K562 (cell line): Measurements from ENCODE around the gene DYDC1. TPM values are rescaled to one million over a fixed set of nuclear protein-coding genes. Genes with fewer than 3 reads are reported as not detected.
A peak's percentile ranks its signal among the peaks of the same experiment; 100 is the strongest.

Experiments used
- ATAC-seq: fragments of 200-7000 bp; cut with Tn5 transposase; 3 replicates; pipeline ENCODE4 v1.9.1; 2020; ENCODE audit warnings: moderate library complexity
- BruUV-seq: library from RNA; stranded (reverse); fragments of 400-500 nt; replicated peaks from 2 replicates; lab custom pipeline; 2021; lab: Mats Ljungman, UMichigan
- CTCF ChIA-PET: fragments of 300-600 bp; formaldehyde crosslinking; extraction: SDS; loops from one replicate; lab custom pipeline; 2021; ENCODE audit warnings: low intra/inter-chr PET ratio; lab: Yijun Ruan, JAX
- POLR2A ChIA-PET: fragments of 300-600, 350-650 bp; sonication (Branson Sonifier 250); formaldehyde crosslinking; extraction: SDS; loops from one replicate; lab custom pipeline; 2021; ENCODE audit warnings: antibody characterized with exemption, inconsistent platforms; lab: Yijun Ruan, JAX
- DNase-seq, 4 experiments: peaks; one replicate each; pipeline versions ENCODE4 v3.0.0 to v3.0.0-alpha.2; 2011 to 2018; ENCODE audit warnings: low spot score in 3 of 4, mixed read lengths in 3 of 4; ENCODE audit errors: extremely low read depth in 1 of 4
- FAIRE-seq: peaks from 2 replicates; lab custom pipeline; 2011; peaks lifted over from hg19 to GRCh38; lab: Jason Lieb, UNC
- H2AFZ ChIP-seq: 2 replicates; pipeline ENCODE4 v1.6.0; 2011; ENCODE audit warnings: low read depth, low read length, control low read depth, inconsistent platforms
- H3K27ac ChIP-seq: fragments of 200-600 bp; 3 replicates; pipeline ENCODE4 v1.8.0; 2011; ENCODE audit warnings: low read depth, mild to moderate bottlenecking, control low read depth, inconsistent platforms, low read length, moderate library complexity, mixed read lengths; ENCODE audit errors: extremely low read depth
- H3K27me3 ChIP-seq, 2 experiments: fragments of 300-600 bp in 1 of 2; 2 replicates in 1 of 2; 3 replicates in 1 of 2; pipeline versions ENCODE4 v1.6.0 to v1.8.0; 2011; ENCODE audit warnings: inconsistent platforms in 2 of 2, low read length in 2 of 2, mild to moderate bottlenecking in 1 of 2, mixed read lengths in 1 of 2, moderate library complexity in 1 of 2; ENCODE audit not compliant: control insufficient read depth in 2 of 2, insufficient read depth in 2 of 2
- H3K36me3 ChIP-seq: fragments of 300-600 bp; 3 replicates; pipeline ENCODE4 v1.8.0; 2011; ENCODE audit warnings: mild to moderate bottlenecking, low read length, inconsistent platforms; ENCODE audit not compliant: control insufficient read depth, insufficient read depth
- H3K4me1 ChIP-seq, 2 experiments: fragments of 200-600 bp in 1 of 2; replicated peaks in 1 of 2; 2 replicates in 1 of 2; 3 replicates in 1 of 2; pipeline versions ENCODE4 v1.5.1 to v1.8.0; 2011; ENCODE audit warnings: inconsistent platforms in 2 of 2, low read length in 2 of 2, mild to moderate bottlenecking in 1 of 2, mixed read lengths in 1 of 2, moderate library complexity in 1 of 2; ENCODE audit not compliant: control insufficient read depth in 2 of 2, insufficient read depth in 2 of 2
- H3K4me2 ChIP-seq: 2 replicates; pipeline ENCODE4 v1.6.1; 2011; ENCODE audit warnings: low read length, control low read depth, inconsistent platforms, mixed read lengths; ENCODE audit not compliant: insufficient read depth
- H3K4me3 ChIP-seq: fragments of 200-600 bp; sonication (generic), shearing (Covaris generic); 2 replicates; pipeline ENCODE4 v1.5.1; 2016; ENCODE audit warnings: control low read depth, inconsistent platforms
- H3K79me2 ChIP-seq: fragments of 200-600 bp; 3 replicates; pipeline ENCODE4 v1.8.0; 2011; ENCODE audit warnings: low read length, inconsistent platforms; ENCODE audit not compliant: control insufficient read depth, insufficient read depth
- H3K9ac ChIP-seq, 2 experiments: 2 replicates each; pipeline versions ENCODE4 v1.6.0 to v1.6.1; 2011; ENCODE audit warnings: low read depth in 2 of 2, low read length in 2 of 2, control low read depth in 1 of 2, inconsistent platforms in 1 of 2, mild to moderate bottlenecking in 1 of 2, mixed read lengths in 1 of 2; ENCODE audit not compliant: insufficient read depth in 1 of 2
- H3K9me1 ChIP-seq: one replicate; pipeline ENCODE4 v1.6.0; 2011; ENCODE audit warnings: inconsistent platforms, mild to moderate bottlenecking, low read length, moderate library complexity; ENCODE audit not compliant: control insufficient read depth, insufficient read depth
- H3K9me3 ChIP-seq: replicated peaks from 2 replicates; pipeline ENCODE4 v1.5.1; 2011; ENCODE audit warnings: low read depth, low read length, inconsistent platforms; ENCODE audit not compliant: control insufficient read depth, insufficient read depth
- H4K20me1 ChIP-seq: replicated peaks from 2 replicates; pipeline ENCODE4 v1.6.1; 2011; ENCODE audit warnings: low read length, inconsistent platforms, mixed read lengths; ENCODE audit not compliant: control insufficient read depth, insufficient read depth
- CAMTA2 ChIP-seq: fragments of 250-450 bp; sonication (Bioruptor Pico); conservative IDR thresholded peaks from 2 replicates; pipeline ENCODE4 v1.5.1; 2022
- CBX1 ChIP-seq: sonication (generic); IDR thresholded peaks from 2 replicates; pipeline ENCODE4 v1.6.1; 2016; ENCODE audit warnings: antibody characterized with exemption, low read depth, mild to moderate bottlenecking
- FIP1L1 ChIP-seq: fragments of 200-400 bp; formaldehyde crosslinking; IDR thresholded peaks from 2 replicates; pipeline ENCODE4 v1.6.1; 2018; ENCODE audit warnings: mild to moderate bottlenecking, low read depth, low read length; ENCODE audit not compliant: poor library complexity, severe bottlenecking
- MED1 ChIP-seq: sonication (generic); formaldehyde crosslinking; IDR thresholded peaks from 2 replicates; pipeline ENCODE4 v1.8.1; 2023; ENCODE audit warnings: missing genetic modification reagents, borderline replicate concordance
- SAFB2 ChIP-seq: fragments of 200-400 bp; formaldehyde crosslinking; IDR thresholded peaks from 2 replicates; pipeline ENCODE4 v1.6.1; 2018; ENCODE audit warnings: borderline replicate concordance, low read length, low read depth, moderate library complexity; ENCODE audit not compliant: severe bottlenecking
- SMC3 ChIP-seq: conservative IDR thresholded peaks from 2 replicates; pipeline ENCODE4 v1.6.1; 2011; ENCODE audit warnings: low read depth, low read length, improper control_type of control experiment; ENCODE audit not compliant: insufficient read depth
- ZNF263 ChIP-seq: sonication (generic); formaldehyde crosslinking; IDR thresholded peaks from 2 replicates; pipeline ENCODE4 v1.8.0; 2022; ENCODE audit warnings: mild to moderate bottlenecking, missing genetic modification reagents, borderline replicate concordance
- WGBS: fragments of 100-300 bp; shearing (Covaris generic); methylation state at CpG from one replicate; pipeline ENCODE4 v1.1.6; 2016; ENCODE audit warnings: low coverage, mixed read lengths; ENCODE audit not compliant: insufficient coverage; ENCODE audit errors: missing lambda C conversion rate; 5-methylcytosine and 5-hydroxymethylcytosine counted together
- in situ Hi-C: fragments of 300-500 bp; cut with MboI; formaldehyde crosslinking; loops from 4 replicates; pipeline ENCODE4 v1.15.0; 2018; ENCODE audit warnings: inconsistent platforms, mixed read lengths
- intact Hi-C: fragments of 100-400 bp; cut with micrococcal nuclease; formaldehyde crosslinking; loops from 2 replicates; pipeline ENCODE4 v1.14.2; 2022
- polyA plus RNA-seq, 8 experiments: library from polyadenylated mRNA; depleted of rRNA in 4 of 8; stranded (reverse) in 5 of 8; unstranded in 3 of 8; fragments of >200 nt; fragmentation: Nextera tagmentation in 2 of 8; fragmentation: Illumina TruSeq in 1 of 8; extraction: Ambion mirVana in 2 of 8; extraction: Trizol in 1 of 8; gene quantifications; 2 replicates each; pipeline versions ENCODE4 v1.2.1 to v1.2.3, GENCODE V29; 2011 to 2014; ENCODE audit warnings: inconsistent platforms in 1 of 8, missing spikeins in 1 of 8
- total RNA-seq, 7 experiments: library from RNA; depleted of rRNA in 6 of 7; stranded (reverse); fragments of >200 nt in 6 of 7; fragmentation: Illumina TruSeq in 2 of 7; extraction: Trizol in 2 of 7; gene quantifications; 2 replicates each; pipeline versions ENCODE4 v1.2.1 to v1.2.3, GENCODE V29; 2011 to 2021; ENCODE audit warnings: low replicate concordance in 1 of 7
- TF ChIP-seq, protein P1 (sequence below), 2 experiments: fragments of 450-650 bp in 1 of 2; sonication (generic) in 1 of 2; formaldehyde crosslinking in 1 of 2; IDR thresholded peaks in 1 of 2; conservative IDR thresholded peaks in 1 of 2; 2 replicates each; pipeline versions ENCODE4 v1.6.1 to v1.8.1; 2016 to 2023; ENCODE audit warnings: mild to moderate bottlenecking in 2 of 2, moderate library complexity in 2 of 2, inconsistent platforms in 1 of 2, missing genetic modification reagents in 1 of 2

DYDC1 gene
- total and polyA plus RNA-seq, 9 of the 15 experiments (the other 6 are each of a cell fraction or from before 2014, with no cell fraction given) = not detected

DNA sequence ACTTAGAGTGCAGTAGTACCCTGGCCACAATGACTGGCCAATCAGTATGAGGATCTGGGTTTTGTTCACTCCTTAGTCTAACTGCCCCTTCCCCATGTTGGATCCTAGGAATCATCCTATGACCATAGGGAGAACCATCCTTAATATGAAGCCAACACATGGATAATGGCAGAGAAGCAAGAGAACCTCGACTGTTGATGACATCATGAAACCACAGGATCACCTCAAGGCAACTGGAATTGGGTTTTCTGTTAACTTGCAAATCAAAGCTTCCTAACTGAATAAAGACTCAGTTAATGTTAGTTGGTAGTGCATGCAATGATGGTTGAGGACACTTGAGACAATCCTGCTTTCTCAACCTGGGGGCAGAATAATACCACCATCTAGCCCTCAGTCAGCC is 48.5 kb upstream of the DYDC1 start:
- Histone ChIP-seq H3K79me2 (no peaks in the 10 kb centered on the region), H3K36me3 (no peaks in the 10 kb centered on the region), H3K4me2 (no peak overlapping the region), H3K27ac (no peak overlapping the region), H3K9me3 (0 out of 2 replicates have a peak, but pooled peaks cover 2% of the 10 kb centered on the region), H3K9ac (no peak overlapping the region), H3K27me3 (peaks cover 15 to 34% of the 10 kb centered on the region in 2 experiments), H4K20me1 (no peaks in the 10 kb centered on the region), H3K9me1 (no peaks in the 10 kb centered on the region), H2AFZ (no peak overlapping the region), H3K4me3 (no peak overlapping the region), H3K4me1 (peaks cover 0 to 10% of the 10 kb centered on the region in 2 experiments; a peak in 2 of 5 replicates)
- ATAC-seq (no peak), DNase-seq (no peak), FAIRE-seq (no peak)
- CTCF ChIA-PET = interaction anchor here (0.7 kb wide), 1 partner anchor 293 kb away, joined by 3 read pairs; no protein-coding TSS in a partner anchor
- TF ChIP-seq FIP1L1 (no peak), CAMTA2 (CRISPR knock-in tag) (no peak), MED1 (CRISPR knock-in tag) (no peak), CBX1 (no peak), SAFB2 (no peak), ZNF263 (no peak), SMC3 (no peak)
- TF ChIP-seq, protein P1, sequence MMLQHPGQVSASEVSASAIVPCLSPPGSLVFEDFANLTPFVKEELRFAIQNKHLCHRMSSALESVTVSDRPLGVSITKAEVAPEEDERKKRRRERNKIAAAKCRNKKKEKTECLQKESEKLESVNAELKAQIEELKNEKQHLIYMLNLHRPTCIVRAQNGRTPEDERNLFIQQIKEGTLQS (IDR thresholded peaks at IDR 0.05) = peak; percentile 21; the same call in 1 of the 2 replicates
- TF ChIP-seq, protein P1 (CRISPR knock-in tag; conservative IDR thresholded peaks at IDR 0.05) = no peak
- no TSS peak for BruUV-seq
- 0% methylated on average over 1 of the region's 1 CpG for WGBS
- intact Hi-C loops (no loop called here), in situ Hi-C loops (no loop called here)
- POLR2A ChIA-PET = interaction anchor here (0.8 to 1.1 kb wide), 2 partner anchors 17 to 23 kb away, joined by 3 read pairs; no protein-coding TSS in a partner anchor
